Activated naive CD4-positive, alpha-beta T cell (primary cell): ENCODE results near the gene CFAP206.
A peak's percentile ranks its signal among the peaks of the same experiment; 100 is the strongest.
"Not testable (repeated sequence)": the region's sequence is repeated elsewhere in the genome, so short reads cannot be mapped to it uniquely, and the experiment has no call there.

Source experiments
- DNase-seq, 4 experiments: peaks; one replicate each; lab custom pipeline; 2025; lab: John Stamatoyannopoulos, UW

CFAP206 gene

DNA sequence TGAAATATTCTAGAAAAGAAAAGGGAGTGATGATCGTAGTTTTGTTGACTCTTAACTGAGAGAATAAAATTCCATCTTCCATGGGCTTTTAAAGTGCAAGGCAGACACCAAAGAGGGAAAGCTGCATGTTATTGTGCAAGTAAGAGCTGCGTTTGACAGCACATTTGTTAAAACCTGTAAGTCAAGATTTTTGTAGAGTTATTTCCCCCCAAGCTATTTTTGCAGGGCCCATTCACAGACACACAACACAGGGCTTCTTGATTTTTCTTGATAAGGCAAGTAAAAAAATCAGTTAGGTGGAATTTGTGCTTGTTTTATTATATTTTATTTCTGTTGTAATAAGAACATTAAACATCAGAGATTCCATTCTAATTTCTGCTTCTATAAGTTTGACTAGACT lies 13.8 kb downstream of the CFAP206 start:
- no peak for DNase-seq

DNA sequence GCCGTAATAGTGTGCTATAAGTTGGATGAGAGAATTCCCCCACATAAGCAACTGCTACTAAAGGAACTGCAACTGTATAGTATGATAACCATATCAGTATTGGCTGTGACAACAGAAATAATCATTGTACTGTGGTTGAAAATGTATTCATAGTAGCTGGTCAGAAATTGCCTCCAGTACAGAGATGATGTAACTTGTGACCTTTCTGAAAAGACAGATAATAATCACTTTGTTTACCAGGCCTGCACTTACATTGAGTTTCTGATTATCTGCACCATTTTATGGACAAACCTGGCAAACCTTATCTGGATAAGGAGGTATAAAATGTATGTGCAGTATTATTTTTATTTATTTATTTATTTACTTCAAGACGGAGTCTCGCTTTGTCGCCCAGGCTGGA lies 19.0 kb downstream of the CFAP206 start:
- no peak for DNase-seq

DNA sequence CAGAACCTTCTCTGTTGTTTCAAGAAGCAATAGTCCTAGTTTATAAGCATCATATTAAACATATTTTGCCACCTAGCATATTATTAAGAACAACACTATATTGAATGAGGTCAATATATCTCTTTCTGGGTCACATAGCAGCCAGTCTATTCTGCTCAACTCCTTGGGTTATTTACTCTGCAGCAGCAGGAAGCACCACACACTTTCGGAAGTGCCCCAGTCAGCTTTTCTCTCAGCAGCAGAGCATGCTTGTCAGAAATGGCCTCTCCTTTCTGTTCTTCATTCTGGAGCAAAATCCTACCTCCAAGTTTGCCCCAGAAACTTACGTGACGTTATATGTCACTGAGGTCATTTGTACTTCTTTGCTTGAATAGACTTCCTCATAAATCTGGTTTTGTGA lies 22.7 kb downstream of the CFAP206 start:
- no peak for DNase-seq

DNA sequence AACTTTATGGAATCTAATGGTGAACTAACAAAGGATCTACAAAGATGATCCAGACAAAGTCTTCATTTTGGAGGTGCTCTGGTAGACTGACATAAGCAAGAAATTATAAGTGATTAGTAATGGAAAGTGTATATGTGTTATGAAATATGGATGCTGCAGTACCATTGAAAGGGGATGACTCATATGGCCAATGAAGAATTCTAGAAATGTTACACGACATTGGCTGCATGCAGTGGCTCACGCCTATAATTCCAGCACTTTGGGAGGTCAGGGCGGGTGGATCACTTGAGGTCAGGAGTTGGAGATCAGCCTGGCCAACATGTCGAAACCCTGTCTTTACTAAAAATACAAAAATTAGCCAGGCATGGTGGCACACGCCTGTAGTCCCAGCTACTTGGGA lies 23.5 kb downstream of the CFAP206 start:
- no peak for DNase-seq

DNA sequence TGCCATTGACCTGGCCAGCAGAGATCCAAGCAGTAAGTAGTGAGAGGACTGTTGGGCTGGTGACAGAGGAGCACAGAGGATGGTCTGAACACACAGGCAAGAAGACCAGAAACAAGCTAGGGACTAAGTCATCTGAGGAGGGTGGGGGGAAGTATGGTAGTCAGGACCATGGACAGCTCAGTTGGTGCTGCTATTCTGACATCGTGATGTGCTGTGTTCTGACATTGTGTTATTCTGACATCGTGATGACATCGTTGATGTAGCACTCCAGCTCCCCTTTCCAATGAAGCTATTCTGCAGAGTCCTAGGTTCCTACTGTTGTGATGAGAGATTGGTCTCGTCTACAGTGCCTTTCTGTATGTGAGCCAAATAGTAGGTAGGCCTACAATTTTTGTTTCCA lies 28.7 kb downstream of the CFAP206 start:
- DNase-seq: peak in 1 of 4 experiments; percentile 2

DNA sequence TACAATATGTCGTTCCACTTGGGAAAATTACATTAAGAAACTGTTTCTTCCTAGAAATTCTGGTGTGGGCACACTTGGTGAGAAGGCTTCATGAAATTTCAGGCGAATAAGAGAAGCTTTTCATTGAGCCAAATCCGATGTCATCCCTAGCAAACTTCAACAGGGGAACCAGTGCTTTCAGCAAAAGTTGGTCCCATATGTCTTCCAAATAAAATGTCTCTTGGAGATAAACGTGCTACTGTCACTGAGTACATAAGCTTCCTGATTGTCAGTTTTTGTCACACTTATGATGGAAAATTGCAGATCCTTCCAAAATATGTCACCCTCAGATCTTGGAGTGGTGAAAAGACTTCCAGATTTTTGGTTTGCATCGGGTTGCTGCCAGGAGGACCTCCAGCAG lies 33.9 kb downstream of the CFAP206 start:
- no peak for DNase-seq

DNA sequence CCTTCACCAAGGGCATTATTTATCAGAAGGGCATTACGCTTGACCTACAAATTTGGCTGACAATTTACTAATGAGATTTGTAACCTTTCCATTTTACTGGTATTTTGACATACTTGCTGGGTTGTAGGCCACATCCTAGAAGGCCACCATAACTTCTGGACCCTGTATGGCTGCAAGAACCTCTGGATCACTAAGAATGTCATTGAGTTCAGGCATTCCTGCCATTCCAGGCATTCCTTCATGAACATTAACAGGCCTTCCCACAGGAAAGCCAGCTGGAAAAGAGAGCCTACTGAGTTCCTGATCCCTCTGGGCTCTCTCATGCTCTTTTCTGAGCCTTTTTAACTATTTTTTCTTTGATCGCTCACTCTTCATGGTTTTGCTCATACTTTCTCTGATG lies 36.6 kb downstream of the CFAP206 start:
- DNase-seq: no peak

DNA sequence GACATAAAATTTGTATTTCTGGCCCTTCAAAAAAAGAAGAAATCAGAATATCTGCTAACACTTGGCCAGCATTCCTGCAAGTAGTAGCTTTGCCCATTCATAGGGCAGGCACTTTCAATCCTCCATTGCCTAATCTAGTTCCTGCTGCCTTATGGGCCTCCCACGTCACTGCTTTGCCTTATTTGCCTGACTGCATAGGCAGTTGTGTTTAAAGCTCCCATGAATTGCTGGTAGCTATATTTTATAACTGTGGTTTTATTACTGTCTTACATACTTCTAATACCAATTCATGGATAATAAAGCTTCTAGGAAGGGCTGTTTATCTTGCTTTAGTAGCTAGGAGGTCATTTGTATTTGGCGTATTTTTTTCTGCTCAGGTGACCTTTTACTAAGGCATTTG lies 57.3 kb downstream of the CFAP206 start:
- DNase-seq: no peak

DNA sequence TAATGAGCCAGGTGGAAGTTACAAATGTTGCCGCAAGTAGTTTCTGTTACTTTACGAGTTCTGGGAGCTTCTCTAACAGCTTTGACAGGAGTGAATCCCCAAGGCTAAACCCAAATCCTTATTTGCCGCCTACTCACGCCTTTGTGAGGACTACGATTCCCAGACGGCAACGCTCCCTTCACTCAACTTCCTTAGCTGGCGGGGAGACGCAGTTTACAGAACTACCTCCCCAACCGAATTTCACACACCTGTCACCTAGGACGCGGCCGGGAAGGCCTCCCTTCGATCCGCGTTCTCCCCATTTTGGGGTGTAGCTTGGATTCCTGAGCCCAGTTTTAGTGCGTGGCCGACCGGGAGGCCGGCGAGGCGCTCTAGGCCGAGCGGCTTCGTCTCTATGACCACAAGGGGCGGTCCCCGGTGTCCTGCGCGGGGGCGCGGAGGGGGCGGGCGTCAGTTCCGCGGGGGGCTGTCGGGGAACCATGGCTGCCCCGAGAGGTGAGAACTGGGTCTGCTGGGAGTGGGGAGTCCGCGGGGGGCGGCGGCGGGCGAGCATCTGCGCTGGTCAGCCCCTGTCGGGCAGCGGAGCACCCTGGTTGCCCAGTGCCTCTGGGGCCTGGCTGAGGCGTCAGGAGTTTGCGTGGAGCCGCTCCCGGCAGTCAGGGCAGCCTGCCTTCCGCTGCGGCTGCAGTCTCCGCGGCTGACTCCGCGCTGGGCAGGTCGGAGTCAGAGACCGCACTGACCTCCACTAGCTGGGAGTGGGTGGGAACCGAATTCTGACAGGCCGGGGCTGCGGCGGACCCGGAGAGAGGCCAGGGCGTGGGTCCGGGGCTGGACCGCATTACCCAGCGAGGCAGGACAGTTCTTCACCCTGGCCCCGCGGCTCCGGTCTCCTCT lies 65.0 kb downstream of the CFAP206 start, which contains the start of gene SLC35A1:
SLC35A1 (plus strand) TSS at position 450 of the 894 bp plus-strand sequence; CDS start at position 480, 30 bp downstream.
- DNase-seq: peak; percentile 58 to 80 (median 70)

DNA sequence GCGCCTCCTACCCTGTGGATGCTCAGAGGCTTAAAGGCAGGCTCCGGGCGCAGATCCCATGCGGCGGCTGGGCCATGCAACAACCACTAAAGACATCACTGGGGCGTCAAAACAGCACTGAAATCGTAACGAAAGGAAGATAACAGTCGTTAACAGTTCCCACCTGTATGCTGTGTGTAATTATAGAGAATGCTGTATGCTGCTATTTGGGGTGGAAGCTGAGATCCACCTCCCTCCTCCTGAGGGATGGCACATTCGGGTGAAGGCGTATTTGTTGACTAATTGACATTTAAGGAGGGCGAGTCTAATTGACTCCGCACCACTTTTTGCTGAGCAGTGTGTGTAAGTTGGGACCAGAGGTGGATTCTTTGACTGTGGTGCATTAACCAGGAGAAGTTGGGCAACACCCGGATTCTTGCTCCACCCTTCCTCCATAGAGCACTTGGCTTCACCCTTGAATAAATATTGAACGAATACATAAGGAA lies 65.7 kb downstream of the CFAP206 start:
- no peak for DNase-seq

DNA sequence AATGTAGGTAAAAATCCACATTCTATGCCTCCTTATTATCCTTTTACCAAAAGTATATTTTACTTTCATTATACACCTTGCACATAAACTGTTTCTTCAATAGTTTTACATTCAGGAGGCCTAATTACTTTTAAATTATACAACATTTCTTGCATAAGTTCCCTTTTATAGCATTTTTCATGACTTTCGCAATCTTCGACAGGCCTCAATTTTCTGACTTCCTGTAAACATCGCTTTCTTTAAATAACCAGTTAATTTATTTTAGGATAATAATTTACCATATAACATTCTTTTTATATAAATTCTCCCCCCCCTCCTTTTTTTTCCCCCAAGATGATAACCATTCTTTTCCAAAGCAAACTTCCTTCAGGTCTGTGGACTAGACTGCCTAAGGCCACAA lies 74.2 kb downstream of the CFAP206 start:
- DNase-seq: no peak

DNA sequence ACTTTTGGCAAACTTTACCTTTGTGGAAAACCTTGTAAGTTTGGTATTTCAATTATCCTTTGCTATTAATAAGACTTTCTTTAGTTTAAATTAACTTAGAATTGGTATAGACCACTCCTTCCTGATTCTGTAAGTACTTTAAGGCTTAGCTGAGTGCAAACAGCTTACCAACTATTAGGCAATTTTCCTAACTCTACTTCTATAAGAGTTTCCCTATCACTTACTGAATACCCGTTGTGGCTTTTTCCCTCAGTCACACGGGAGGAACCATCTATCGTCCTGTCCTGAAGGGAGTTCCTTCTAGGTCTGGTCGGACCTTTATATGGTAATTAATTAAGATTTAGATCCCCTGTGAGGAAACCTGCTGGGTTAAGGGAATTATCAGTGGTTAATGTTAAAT lies 74.6 kb downstream of the CFAP206 start:
- DNase-seq: no peak

DNA sequence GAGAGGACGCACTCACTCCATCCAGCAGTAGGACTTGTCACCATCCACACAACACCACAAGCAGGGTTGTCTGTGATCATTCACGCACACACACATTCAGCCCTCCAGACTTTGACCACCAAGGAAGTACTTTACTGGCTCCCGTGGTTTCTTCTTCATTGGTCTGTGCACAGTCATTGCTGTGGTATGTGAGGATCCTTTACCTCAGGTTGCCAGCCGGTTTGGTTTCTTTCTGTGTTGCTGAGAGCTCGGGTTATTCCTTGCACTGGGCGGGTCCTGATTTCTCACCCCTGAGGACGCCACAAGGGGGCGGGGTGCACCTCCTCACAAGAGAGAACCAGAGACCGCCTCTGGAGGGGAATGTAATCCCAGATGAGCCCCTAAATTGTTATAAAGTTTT lies 76.2 kb downstream of the CFAP206 start:
- DNase-seq: no peak

DNA sequence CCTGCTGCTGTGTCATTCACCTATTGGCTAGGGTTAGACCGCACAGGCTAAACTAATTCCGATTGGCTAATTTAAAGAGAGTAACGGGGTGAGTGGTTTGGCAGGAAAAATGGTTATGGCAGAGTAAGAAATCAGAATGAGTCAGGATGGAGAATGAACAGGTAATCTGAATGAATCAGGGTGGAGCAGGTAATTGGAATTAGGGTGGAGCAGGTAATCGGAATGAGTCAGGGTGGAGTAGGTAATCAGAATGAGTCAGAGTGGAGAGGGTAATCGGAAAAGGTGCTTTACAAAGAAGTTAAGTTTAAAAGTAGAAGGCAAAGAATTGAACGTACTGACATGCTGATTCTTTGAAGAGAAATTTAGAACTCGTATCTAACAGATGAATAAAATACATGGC lies 76.7 kb downstream of the CFAP206 start:
- no peak for DNase-seq

DNA sequence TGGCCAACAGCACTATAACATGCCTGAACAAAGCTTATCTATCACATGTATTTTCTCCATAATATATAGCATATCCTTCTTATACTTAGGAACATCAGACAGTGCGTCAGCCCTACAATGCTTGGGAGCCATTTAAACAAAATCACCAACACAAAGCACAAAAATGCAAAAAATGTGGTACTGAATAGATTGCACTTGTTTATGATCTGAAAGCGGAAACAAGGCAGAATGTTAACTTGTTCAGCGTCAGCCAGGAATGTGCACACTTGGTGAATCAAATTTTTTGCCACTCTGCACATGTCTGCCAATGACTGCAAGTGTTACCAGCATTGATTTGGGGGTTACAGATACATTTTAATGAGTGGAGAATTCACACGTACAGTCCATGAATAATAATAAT lies 79.8 kb downstream of the CFAP206 start:
- DNase-seq: no peak

DNA sequence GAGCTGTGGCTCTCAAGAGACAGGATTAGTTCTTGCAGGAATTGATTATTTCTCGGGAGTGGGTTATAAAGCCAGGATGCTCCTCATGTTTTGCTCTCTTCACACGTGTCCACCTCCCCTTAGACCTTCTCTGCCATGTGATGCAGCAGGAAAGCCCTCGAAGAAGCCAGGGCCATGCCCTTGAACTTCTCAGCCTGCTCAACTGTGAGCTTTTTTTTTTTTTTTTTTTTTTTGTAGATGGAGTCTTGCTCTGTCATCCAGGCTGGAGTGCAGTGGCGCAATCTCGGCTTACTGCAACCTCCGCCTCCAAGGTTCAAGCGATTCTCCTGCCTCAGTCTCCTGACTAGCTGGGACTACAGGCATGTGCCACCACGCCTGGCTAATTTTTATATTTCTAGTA lies 81.6 kb downstream of the CFAP206 start:
- DNase-seq: not testable (repeated sequence)

DNA sequence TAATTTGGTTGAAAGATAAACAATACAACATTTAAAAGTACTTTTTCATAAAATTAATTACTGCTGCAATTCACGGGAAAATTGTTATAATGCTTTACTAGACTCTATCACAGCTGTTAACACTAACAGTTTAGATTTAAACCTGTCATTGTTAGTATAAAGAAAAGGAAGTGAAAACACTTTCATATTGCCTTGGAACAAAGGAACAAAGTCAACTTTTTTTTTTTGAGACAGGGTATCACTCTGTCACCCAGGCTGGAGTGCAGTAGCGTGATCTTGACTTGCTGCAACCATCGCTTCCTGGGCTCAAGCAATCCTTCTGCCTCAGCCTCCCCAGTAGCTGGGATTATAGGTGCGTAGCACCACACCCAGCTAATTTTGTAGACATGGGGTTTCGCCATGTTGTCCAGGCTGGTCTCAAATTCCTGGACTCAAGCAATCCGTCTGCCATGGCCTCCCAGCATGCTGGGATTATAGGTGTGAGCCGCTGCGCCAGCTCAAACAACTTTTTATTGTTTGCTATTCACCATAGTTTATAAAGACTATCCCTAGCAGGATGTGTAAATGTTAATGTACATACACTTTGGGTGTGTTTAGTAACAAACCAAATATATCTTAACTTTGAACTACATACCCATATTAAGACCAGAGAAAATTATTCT lies 87.1 kb downstream of the CFAP206 start:
- DNase-seq: no peak

DNA sequence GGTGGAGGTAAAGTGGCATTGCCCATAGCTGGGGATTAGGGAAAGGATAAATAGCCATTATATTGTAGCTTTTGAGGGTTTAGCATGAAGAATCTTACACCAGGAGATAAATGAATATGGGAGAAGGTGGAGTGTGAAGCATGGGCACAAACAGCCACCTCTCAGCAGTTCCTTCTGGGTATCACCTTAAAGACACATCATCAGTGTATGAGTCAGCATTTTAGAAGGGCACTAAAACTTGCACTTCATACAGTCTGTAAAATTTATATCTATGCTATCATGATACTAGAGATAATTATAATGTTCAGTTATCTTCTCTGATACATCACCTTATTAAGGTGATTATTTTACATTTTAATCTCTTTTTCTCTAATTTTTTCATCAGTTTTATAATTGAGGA lies 90.3 kb downstream of the CFAP206 start:
- DNase-seq: no peak

DNA sequence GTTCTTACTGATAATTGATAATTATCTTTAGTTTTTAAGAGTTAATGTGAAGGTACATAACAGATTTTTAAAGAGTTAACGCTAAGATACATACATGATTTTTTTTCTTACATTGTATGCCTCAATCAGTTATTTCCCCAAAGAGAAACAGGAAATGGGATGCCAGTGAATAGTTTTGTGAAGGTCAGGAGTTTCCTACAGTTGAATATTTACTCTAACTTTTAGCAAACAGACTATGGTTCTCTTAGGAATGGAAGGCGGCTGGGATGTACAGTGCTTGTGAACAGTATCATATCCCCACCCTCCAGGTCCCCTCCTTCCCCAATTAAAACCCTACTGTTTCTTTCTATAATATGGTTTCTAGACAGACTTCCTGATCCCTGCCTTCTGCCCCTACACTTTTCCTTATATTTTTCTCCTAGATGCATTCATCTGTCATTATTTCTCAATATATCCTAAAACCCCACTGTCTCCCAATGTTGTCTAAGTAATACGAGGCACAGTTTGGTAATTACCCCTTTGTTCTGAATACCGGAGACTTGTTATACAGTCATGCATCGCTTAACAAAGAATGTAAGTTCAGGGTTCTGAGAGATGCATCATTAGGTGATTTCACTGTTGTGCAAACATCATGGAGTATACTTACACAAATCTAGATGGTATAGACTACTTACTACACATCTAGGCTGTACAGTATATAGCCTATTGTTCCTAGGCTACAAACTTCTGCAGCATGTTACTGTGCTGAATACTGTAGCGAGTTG lies 94.2 kb downstream of the CFAP206 start:
- no peak for DNase-seq

DNA sequence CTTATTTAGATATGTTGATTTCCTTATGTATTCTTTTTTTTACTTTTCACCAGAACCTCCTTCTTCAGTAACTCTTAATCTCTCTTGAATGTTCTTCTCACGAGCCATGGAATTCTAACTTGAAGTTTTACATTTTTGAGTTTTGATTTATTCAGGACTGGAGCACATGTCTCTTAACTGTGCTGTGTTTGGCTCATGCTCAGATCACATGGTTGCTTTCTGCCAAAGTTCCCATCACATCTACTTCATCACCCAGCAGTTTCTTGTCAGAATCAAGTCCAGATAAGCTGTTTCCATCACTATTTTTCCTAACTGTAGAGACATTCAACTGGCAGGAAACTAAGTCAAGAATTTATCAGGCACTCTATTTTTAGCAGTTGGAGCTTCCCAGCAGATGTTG lies 96.7 kb downstream of the CFAP206 start:
- no peak for DNase-seq
